ENCODE data around the gene GIPC3. TPM values are rescaled to one million over a fixed set of nuclear protein-coding genes. Genes with fewer than 3 reads are reported as not detected.

Gene GIPC3
- total RNA-seq, 1 experiment from 2014 or later = 0.34 TPM

GRCh38 chr19:3605361-3605760 is 20.1 kb downstream of the GIPC3 start:
- ChIA-PET CTCF (no interaction called here), POLR2A (ENCODE audit: low non-redundant PET) (no interaction called here)
- H3K27ac ChIP-seq (ENCODE audit: low read depth, low read length, poor library complexity, severe bottlenecking) = no peak overlapping the region
- intact Hi-C loops (cut with micrococcal nuclease; ENCODE audit: unreplicated experiment) = no loop called here
- no peak for DNase-seq (ENCODE audit: low spot score)
- no peaks in the 10 kb centered on the region for H3K9me3 ChIP-seq (ENCODE audit: low read depth, low read length, poor library complexity, severe bottlenecking)
- no peak for TF ChIP-seq EZH2 (IDR thresholded peaks at IDR 0.05; ENCODE audit: borderline replicate concordance, low read depth, low read length, poor library complexity, severe bottlenecking)
- TF ChIP-seq, protein P1, sequence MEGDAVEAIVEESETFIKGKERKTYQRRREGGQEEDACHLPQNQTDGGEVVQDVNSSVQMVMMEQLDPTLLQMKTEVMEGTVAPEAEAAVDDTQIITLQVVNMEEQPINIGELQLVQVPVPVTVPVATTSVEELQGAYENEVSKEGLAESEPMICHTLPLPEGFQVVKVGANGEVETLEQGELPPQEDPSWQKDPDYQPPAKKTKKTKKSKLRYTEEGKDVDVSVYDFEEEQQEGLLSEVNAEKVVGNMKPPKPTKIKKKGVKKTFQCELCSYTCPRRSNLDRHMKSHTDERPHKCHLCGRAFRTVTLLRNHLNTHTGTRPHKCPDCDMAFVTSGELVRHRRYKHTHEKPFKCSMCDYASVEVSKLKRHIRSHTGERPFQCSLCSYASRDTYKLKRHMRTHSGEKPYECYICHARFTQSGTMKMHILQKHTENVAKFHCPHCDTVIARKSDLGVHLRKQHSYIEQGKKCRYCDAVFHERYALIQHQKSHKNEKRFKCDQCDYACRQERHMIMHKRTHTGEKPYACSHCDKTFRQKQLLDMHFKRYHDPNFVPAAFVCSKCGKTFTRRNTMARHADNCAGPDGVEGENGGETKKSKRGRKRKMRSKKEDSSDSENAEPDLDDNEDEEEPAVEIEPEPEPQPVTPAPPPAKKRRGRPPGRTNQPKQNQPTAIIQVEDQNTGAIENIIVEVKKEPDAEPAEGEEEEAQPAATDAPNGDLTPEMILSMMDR (conservative IDR thresholded peaks at IDR 0.05; ENCODE audit: low read depth, low read length) = no peak
- BruUV-seq (replicated peaks) = no TSS peak
- H3K4me1 ChIP-seq (ENCODE audit: insufficient read depth, low read length, poor library complexity, severe bottlenecking) = peaks cover 11% of the 10 kb centered on the region
- no peak overlapping the region for H3K4me3 ChIP-seq (ENCODE audit: low read depth, low read length, poor library complexity, severe bottlenecking)
- no peaks in the 10 kb centered on the region for H3K36me3 ChIP-seq (ENCODE audit: insufficient read depth, low read length, poor library complexity, severe bottlenecking)
- no peaks in the 10 kb centered on the region for H3K27me3 ChIP-seq (replicated peaks; ENCODE audit: insufficient read depth, low read depth, low read length, poor library complexity)

- no peak for TF ChIP-seq EZH2 (IDR thresholded peaks at IDR 0.05; ENCODE audit: borderline replicate concordance, low read depth, low read length, poor library complexity, severe bottlenecking)
- TF ChIP-seq, protein P1 (conservative IDR thresholded peaks at IDR 0.05; ENCODE audit: low read depth, low read length) = no peak
- Histone ChIP-seq H3K4me1 (ENCODE audit: insufficient read depth, low read length, poor library complexity, severe bottlenecking) (peaks cover 11% of the 10 kb centered on the region), H3K27me3 (replicated peaks; ENCODE audit: insufficient read depth, low read depth, low read length, poor library complexity) (no peaks in the 10 kb centered on the region), H3K4me3 (ENCODE audit: low read depth, low read length, poor library complexity, severe bottlenecking) (peak overlapping the region; percentile 31), H3K36me3 (ENCODE audit: insufficient read depth, low read length, poor library complexity, severe bottlenecking) (no peaks in the 10 kb centered on the region), H3K9me3 (ENCODE audit: low read depth, low read length, poor library complexity, severe bottlenecking) (no peaks in the 10 kb centered on the region), H3K27ac (ENCODE audit: low read depth, low read length, poor library complexity, severe bottlenecking) (no peak overlapping the region)
- ChIA-PET POLR2A (ENCODE audit: low non-redundant PET) (no interaction called here), CTCF (interaction anchor here (0.7 kb wide), 1 partner anchor 382 kb away, joined by 7 read pairs; no protein-coding TSS in a partner anchor)
- DNase-seq (ENCODE audit: low spot score) = no peak
- intact Hi-C loops (cut with micrococcal nuclease; ENCODE audit: unreplicated experiment) = no loop called here
- BruUV-seq (replicated peaks) = no TSS peak
Observed at GRCh38 chr19:3605770-3606169, 20.5 kb downstream of the GIPC3 start.

DNA sequence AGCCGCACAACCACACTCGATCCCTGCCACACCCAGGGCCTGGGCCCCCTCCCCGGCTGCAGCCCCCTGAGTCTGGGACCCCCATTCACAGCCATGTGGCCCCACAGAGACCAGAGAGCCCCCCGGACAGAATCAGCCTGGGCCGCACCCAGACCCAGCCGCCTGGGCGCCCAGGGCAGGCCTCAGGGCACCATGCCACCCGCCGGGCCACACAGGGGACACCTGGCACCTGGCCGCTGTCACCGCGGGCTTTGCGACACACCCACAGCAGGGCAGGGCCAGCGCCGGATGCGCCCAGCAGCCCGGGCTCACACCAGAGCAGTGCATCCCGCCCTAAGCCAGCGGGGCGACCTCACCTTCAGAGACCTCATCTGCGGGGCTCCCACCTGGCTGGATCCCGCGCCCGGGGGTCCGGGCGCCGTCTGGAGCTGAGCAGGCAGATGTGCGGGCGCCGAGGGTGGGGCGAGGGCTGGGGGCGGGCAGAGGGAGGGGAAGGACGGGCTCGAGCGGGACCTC is 21.0 kb downstream of the GIPC3 start:
- BruUV-seq (replicated peaks) = no TSS peak
- no peak for DNase-seq (ENCODE audit: low spot score)
- H3K27ac ChIP-seq (ENCODE audit: low read depth, low read length, poor library complexity, severe bottlenecking) = no peak overlapping the region
- intact Hi-C loops (cut with micrococcal nuclease; ENCODE audit: unreplicated experiment) = no loop called here
- no peak for TF ChIP-seq EZH2 (IDR thresholded peaks at IDR 0.05; ENCODE audit: borderline replicate concordance, low read depth, low read length, poor library complexity, severe bottlenecking)
- TF ChIP-seq, protein P1 (conservative IDR thresholded peaks at IDR 0.05; ENCODE audit: low read depth, low read length) = no peak
- H3K4me3 ChIP-seq (ENCODE audit: low read depth, low read length, poor library complexity, severe bottlenecking) = peak overlapping the region; percentile 31
- ChIA-PET CTCF (interaction anchor here (0.7 kb wide), 1 partner anchor 381 kb away, joined by 7 read pairs; no protein-coding TSS in a partner anchor), POLR2A (ENCODE audit: low non-redundant PET) (no interaction called here)
- no peaks in the 10 kb centered on the region for H3K36me3 ChIP-seq (ENCODE audit: insufficient read depth, low read length, poor library complexity, severe bottlenecking)
- no peaks in the 10 kb centered on the region for H3K9me3 ChIP-seq (ENCODE audit: low read depth, low read length, poor library complexity, severe bottlenecking)
- H3K27me3 ChIP-seq (replicated peaks; ENCODE audit: insufficient read depth, low read depth, low read length, poor library complexity) = no peaks in the 10 kb centered on the region
- H3K4me1 ChIP-seq (ENCODE audit: insufficient read depth, low read length, poor library complexity, severe bottlenecking) = peaks cover 11% of the 10 kb centered on the region
